Right lobe of liver (tissue), 6 donors: ENCODE data around the gene EYA4. TPM values are rescaled to one million over a fixed set of nuclear protein-coding genes. Genes with fewer than 3 reads are reported as not detected.

Source experiments
- ATAC-seq, 4 donors: fragments of 200-7000 bp; cut with Tn5 transposase; one replicate each; pipeline ENCODE4 v1.9.1; 2020; ENCODE audit warnings: mild to moderate bottlenecking in 4 of 4, moderate library complexity in 4 of 4
- DNase-seq, 3 donors: peaks; one replicate each; pipeline ENCODE4 v3.0.0-alpha.2; 2020
- H3K27ac ChIP-seq, 3 donors: fragments of 200-600 bp; one replicate each; pipeline ENCODE4 v1.8.0; 2022
- H3K27me3 ChIP-seq, 2 donors: fragments of 200-600 bp; one replicate each; pipeline ENCODE4 v1.8.0; 2022
- H3K36me3 ChIP-seq, 4 donors: fragments of 200-600 bp; sonication (generic) in 1 of 4; one replicate each; pipeline versions ENCODE4 v1.5.1 to v1.8.0; 2017 to 2022; ENCODE audit warnings: control low read depth in 1 of 4
- H3K4me1 ChIP-seq, 4 donors: fragments of 200-600 bp; sonication (generic) in 1 of 4; one replicate each; pipeline versions ENCODE4 v1.5.1 to v1.8.0; 2017 to 2022; ENCODE audit warnings: control low read depth in 1 of 4
- H3K4me3 ChIP-seq, 3 donors: fragments of 200-600 bp; one replicate each; pipeline ENCODE4 v1.8.0; 2022
- H3K9me3 ChIP-seq, 4 donors: fragments of 200-600 bp; sonication (generic) in 1 of 4; one replicate each; pipeline versions ENCODE4 v1.5.1 to v1.8.0; 2017 to 2022; ENCODE audit warnings: control low read depth in 1 of 4
- POLR2A ChIP-seq: fragments of 450-650 bp; IDR thresholded peaks from one replicate; pipeline ENCODE4 v1.6.1; 2017; ENCODE audit warnings: antibody characterized with exemption, mild to moderate bottlenecking
- WGBS: methylation state at CpG from one replicate; pipeline ENCODE4 v1.1.6; 2018; ENCODE audit warnings: low coverage, low lambda C conversion rate; ENCODE audit not compliant: insufficient coverage; ENCODE audit errors: missing lambda C conversion rate; 5-methylcytosine and 5-hydroxymethylcytosine counted together
- intact Hi-C, 2 donors: fragments of 100-400 bp; cut with DNase I; formaldehyde crosslinking; loops; one replicate each; pipeline versions ENCODE4 v1.11.2 to v1.14.1; 2022
- total RNA-seq, 6 experiments: library from RNA; depleted of rRNA in 2 of 6; stranded (reverse); fragments of >200 nt in 2 of 6; fragmentation: NEBNext Ultra II Directional in 3 of 6; extraction: Animal tissue kit (Norgen Biotek cat#: 25700) in 3 of 6; gene quantifications; one replicate each; pipeline versions ENCODE4 v1.1.0 to v1.2.4, GENCODE V29; 2016 to 2023
- TF ChIP-seq, protein P1 (sequence below), 4 donors: fragments of 200-600 bp in 3 of 4; fragments of 450-650 bp in 1 of 4; IDR thresholded peaks; one replicate each; pipeline versions ENCODE4 v1.5.1 to v1.8.0; 2016 to 2022; ENCODE audit warnings: antibody characterized with exemption in 4 of 4, mild to moderate bottlenecking in 2 of 4
- donor health status: DM: no; HTN: yes; CAD: no.
- donor health status: DM: no; HTN: no; CAD: no.
- donor health status: DM: no; HTN: no; CAD: no.
- donor health status: DM: no; HTN: yes; CAD: no.
- donor health status: DM: no; HTN: yes; CAD: no.

EYA4 gene
- total RNA-seq, 6 experiments from 2014 or later, result 0.09 to 0.37 (median 0.35) TPM; not detected in 1

DNA sequence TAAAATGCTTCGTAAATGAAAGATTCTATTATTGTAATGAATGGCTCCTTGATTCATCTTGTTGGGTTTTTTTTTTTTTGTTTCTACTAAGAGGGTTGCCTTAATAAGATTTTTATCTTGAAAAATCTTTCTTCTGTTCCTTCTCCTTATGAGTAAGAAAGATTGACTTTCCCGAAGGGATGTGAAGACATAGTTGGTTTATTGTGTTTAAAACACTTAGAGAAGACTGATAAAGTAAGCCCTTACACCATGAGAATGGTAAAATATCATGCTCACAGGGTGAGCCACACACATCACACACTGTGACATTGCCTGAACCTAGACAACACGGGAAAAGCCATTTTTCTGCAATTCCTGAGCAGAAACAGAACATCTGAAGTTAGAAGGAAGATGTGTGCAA, 330.5 kb downstream of the EYA4 start:
- Histone ChIP-seq H3K27ac (no peak overlapping the region), H3K36me3 (no peaks in the 10 kb centered on the region), H3K27me3 (peaks cover 0 to 3% of the 10 kb centered on the region in 2 donors), H3K4me1 (peaks cover 0 to 4% (median 0%) of the 10 kb centered on the region in 4 donors), H3K9me3 (no peaks in the 10 kb centered on the region), H3K4me3 (no peak overlapping the region)
- DNase-seq (no peak), ATAC-seq (no peak)
- TF ChIP-seq, protein P1, sequence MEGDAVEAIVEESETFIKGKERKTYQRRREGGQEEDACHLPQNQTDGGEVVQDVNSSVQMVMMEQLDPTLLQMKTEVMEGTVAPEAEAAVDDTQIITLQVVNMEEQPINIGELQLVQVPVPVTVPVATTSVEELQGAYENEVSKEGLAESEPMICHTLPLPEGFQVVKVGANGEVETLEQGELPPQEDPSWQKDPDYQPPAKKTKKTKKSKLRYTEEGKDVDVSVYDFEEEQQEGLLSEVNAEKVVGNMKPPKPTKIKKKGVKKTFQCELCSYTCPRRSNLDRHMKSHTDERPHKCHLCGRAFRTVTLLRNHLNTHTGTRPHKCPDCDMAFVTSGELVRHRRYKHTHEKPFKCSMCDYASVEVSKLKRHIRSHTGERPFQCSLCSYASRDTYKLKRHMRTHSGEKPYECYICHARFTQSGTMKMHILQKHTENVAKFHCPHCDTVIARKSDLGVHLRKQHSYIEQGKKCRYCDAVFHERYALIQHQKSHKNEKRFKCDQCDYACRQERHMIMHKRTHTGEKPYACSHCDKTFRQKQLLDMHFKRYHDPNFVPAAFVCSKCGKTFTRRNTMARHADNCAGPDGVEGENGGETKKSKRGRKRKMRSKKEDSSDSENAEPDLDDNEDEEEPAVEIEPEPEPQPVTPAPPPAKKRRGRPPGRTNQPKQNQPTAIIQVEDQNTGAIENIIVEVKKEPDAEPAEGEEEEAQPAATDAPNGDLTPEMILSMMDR (IDR thresholded peaks at IDR 0.05), result no peak
- no peak for TF ChIP-seq POLR2A
- intact Hi-C loops, result no loop called here
- 42% methylated on average over 3 of the region's 3 CpGs for WGBS

DNA sequence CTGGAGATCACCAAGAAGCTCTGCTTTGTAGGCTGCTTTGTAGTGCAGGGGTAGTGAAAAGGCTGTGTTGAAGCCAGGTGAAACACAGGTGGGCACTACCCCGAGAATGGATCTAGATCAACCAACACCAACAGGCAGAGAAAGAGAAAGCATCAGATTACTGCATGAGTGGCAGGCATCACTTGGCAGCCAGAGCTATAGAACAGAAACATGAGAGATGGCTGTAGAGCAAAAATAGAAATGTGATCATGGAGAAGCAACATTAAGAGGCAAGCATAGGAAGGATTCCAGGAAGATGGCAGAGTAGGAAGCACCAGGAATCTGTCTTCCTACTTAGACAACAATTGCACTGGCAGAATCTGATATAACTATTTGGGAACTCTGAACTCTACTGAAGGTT, 336.7 kb downstream of the EYA4 start:
- H3K4me3 ChIP-seq, result no peak overlapping the region
- DNase-seq (no peak), ATAC-seq (no peak)
- H3K9me3 ChIP-seq, result no peaks in the 10 kb centered on the region
- intact Hi-C loops, result no loop called here
- WGBS, result 44% methylated on average over 1 of the region's 1 CpG
- TF ChIP-seq POLR2A, result no peak
- no peaks in the 10 kb centered on the region for H3K4me1 ChIP-seq
- no peak overlapping the region for H3K27ac ChIP-seq
- no peaks in the 10 kb centered on the region for H3K36me3 ChIP-seq
- no peaks in the 10 kb centered on the region for H3K27me3 ChIP-seq
